Measurements from ENCODE around the gene ANKRD36C. TPM values are rescaled to one million over a fixed set of nuclear protein-coding genes. Genes with fewer than 3 reads are reported as not detected.
"Not testable (repeated sequence)": the region's sequence is repeated elsewhere in the genome, so short reads cannot be mapped to it uniquely, and the experiment has no call there.

The ANKRD36C gene
- total and polyA plus RNA-seq, 5 experiments from 2014 or later = 8.4 to 71.8 (median 13.6) TPM

- H3K4me1 Mint-ChIP-seq, POLR2A ChIA-PET, DNase-seq, H3K27ac Mint-ChIP-seq, H3K27me3 Mint-ChIP-seq, ATAC-seq, H3K4me3 Mint-ChIP-seq: not testable (repeated sequence)
- peaks cover 32 to 82% (median 79%) of the 10 kb centered on the region in 3 donors for H3K36me3 Mint-ChIP-seq
- peaks cover 0 to 31% (median 8%) of the 10 kb centered on the region in 9 donors for H3K9me3 Mint-ChIP-seq
Measured at GRCh38 chr2:95834077-95835013, 157.3 kb downstream of the ANKRD36C start.

- ATAC-seq, DNase-seq: not testable (repeated sequence)
- H3K9me3 Mint-ChIP-seq = peaks cover 10 to 69% (median 40%) of the 10 kb centered on the region in 9 donors
Measured at GRCh38 chr2:95824218-95824617, 167.4 kb downstream of the ANKRD36C start.

GRCh38 chr2:95817521-95817920, 174.1 kb downstream of the ANKRD36C start:
- DNase-seq, H3K4me1 Mint-ChIP-seq, H3K27me3 Mint-ChIP-seq, H3K4me3 Mint-ChIP-seq, ATAC-seq, POLR2A ChIA-PET, H3K27ac Mint-ChIP-seq: not testable (repeated sequence)
- peaks cover 15 to 77% (median 64%) of the 10 kb centered on the region in 9 donors for H3K9me3 Mint-ChIP-seq
- H3K36me3 Mint-ChIP-seq = peaks cover 22 to 56% (median 49%) of the 10 kb centered on the region in 3 donors

More at GRCh38 chr2:95824218-95824617, 167.4 kb downstream of the ANKRD36C start:
- H3K36me3 Mint-ChIP-seq = peaks cover 12 to 40% (median 31%) of the 10 kb centered on the region in 3 donors
- H3K4me3 Mint-ChIP-seq, H3K27ac Mint-ChIP-seq, POLR2A ChIA-PET, H3K4me1 Mint-ChIP-seq, H3K27me3 Mint-ChIP-seq: not testable (repeated sequence)

- DNase-seq, H3K4me3 Mint-ChIP-seq, H3K27ac Mint-ChIP-seq, ATAC-seq, H3K4me1 Mint-ChIP-seq, H3K27me3 Mint-ChIP-seq, POLR2A ChIA-PET: not testable (repeated sequence)
- H3K9me3 Mint-ChIP-seq = peaks cover 12 to 50% (median 39%) of the 10 kb centered on the region in 9 donors
- H3K36me3 Mint-ChIP-seq = peaks cover 31 to 62% (median 62%) of the 10 kb centered on the region in 3 donors
Measured at GRCh38 chr2:95813311-95813710, 178.3 kb downstream of the ANKRD36C start.

- no peak for DNase-seq
- peaks cover 8 to 39% (median 34%) of the 10 kb centered on the region in 9 donors for H3K9me3 Mint-ChIP-seq
- POLR2A ChIA-PET = no interaction called here
- H3K4me3 Mint-ChIP-seq = no peak overlapping the region
- H3K4me1 Mint-ChIP-seq = no peaks in the 10 kb centered on the region
- no peak overlapping the region for H3K27ac Mint-ChIP-seq
- ATAC-seq = no peak
- H3K36me3 Mint-ChIP-seq = peaks cover 7 to 27% (median 11%) of the 10 kb centered on the region in 3 donors
- no peaks in the 10 kb centered on the region for H3K27me3 Mint-ChIP-seq
Measured at GRCh38 chr2:95799892-95800291, 191.7 kb downstream of the ANKRD36C start.

GRCh38 chr2:95799147-95799889, 192.3 kb downstream of the ANKRD36C start:
- H3K27me3 Mint-ChIP-seq, H3K4me3 Mint-ChIP-seq, POLR2A ChIA-PET, H3K27ac Mint-ChIP-seq, H3K4me1 Mint-ChIP-seq, ATAC-seq: not testable (repeated sequence)
- Mint-ChIP-seq H3K36me3 (peaks cover 2 to 21% (median 5%) of the 10 kb centered on the region in 3 donors), H3K9me3 (peaks cover 8 to 33% (median 29%) of the 10 kb centered on the region in 9 donors)
- peak in 1 of 10 donors; percentile 50 for DNase-seq

- peaks cover 0 to 11% (median 0%) of the 10 kb centered on the region in 3 donors for H3K36me3 Mint-ChIP-seq
- H3K27me3 Mint-ChIP-seq, ATAC-seq, DNase-seq, H3K4me3 Mint-ChIP-seq, H3K27ac Mint-ChIP-seq, H3K4me1 Mint-ChIP-seq, POLR2A ChIA-PET: not testable (repeated sequence)
- H3K9me3 Mint-ChIP-seq = peaks cover 3 to 17% (median 13%) of the 10 kb centered on the region in 9 donors
Measured at GRCh38 chr2:95796249-95797099, 195.2 kb downstream of the ANKRD36C start.

GRCh38 chr2:95793970-95794369, 197.7 kb downstream of the ANKRD36C start:
- H3K36me3 Mint-ChIP-seq, POLR2A ChIA-PET, ATAC-seq, H3K4me1 Mint-ChIP-seq, H3K27me3 Mint-ChIP-seq, H3K9me3 Mint-ChIP-seq, H3K27ac Mint-ChIP-seq, H3K4me3 Mint-ChIP-seq, DNase-seq: not testable (repeated sequence)

GRCh38 chr2:95790180-95790579, 201.4 kb downstream of the ANKRD36C start:
- H3K9me3 Mint-ChIP-seq, H3K4me1 Mint-ChIP-seq, H3K27me3 Mint-ChIP-seq, H3K36me3 Mint-ChIP-seq, DNase-seq, H3K4me3 Mint-ChIP-seq, H3K27ac Mint-ChIP-seq, POLR2A ChIA-PET: not testable (repeated sequence)
- peak in 1 of 2 donors; percentile 19 for ATAC-seq

GRCh38 chr2:95789385-95789784, 202.2 kb downstream of the ANKRD36C start:
- H3K9me3 Mint-ChIP-seq, POLR2A ChIA-PET, H3K4me1 Mint-ChIP-seq, H3K36me3 Mint-ChIP-seq, H3K27me3 Mint-ChIP-seq, DNase-seq, H3K4me3 Mint-ChIP-seq, H3K27ac Mint-ChIP-seq: not testable (repeated sequence)
- ATAC-seq = peak; percentile 67 to 95

- H3K27me3 Mint-ChIP-seq, H3K4me3 Mint-ChIP-seq, H3K36me3 Mint-ChIP-seq, ATAC-seq, H3K27ac Mint-ChIP-seq, DNase-seq, H3K4me1 Mint-ChIP-seq, POLR2A ChIA-PET, H3K9me3 Mint-ChIP-seq: not testable (repeated sequence)
Measured at GRCh38 chr2:95788642-95789041, 203.0 kb downstream of the ANKRD36C start.

Data from naive thymus-derived CD8-positive, alpha-beta T cell (primary cell).